HEK293 (cell line): ENCODE data around the gene PTPRN2.

Experiments
- CTCF ChIA-PET: fragments of 350-600 bp; formaldehyde crosslinking; extraction: SDS; loops from one replicate; lab custom pipeline; 2021; ENCODE audit warnings: antibody characterized with exemption; lab: Yijun Ruan, JAX
- POLR2A ChIA-PET: fragments of 300-600 bp; formaldehyde crosslinking; extraction: SDS; loops from one replicate; lab custom pipeline; 2020; ENCODE audit warnings: antibody characterized with exemption, inconsistent platforms; lab: Yijun Ruan, JAX
- H3K27ac ChIP-seq: fragments of 200-500 bp; sonication (Bioruptor generic); 2 replicates; pipeline ENCODE4 v1.5.1; 2014; ENCODE audit warnings: low read depth, low read length, control low read depth, inconsistent platforms; ENCODE audit errors: extremely low read depth
- H3K36me3 ChIP-seq, 2 experiments: fragments of 200-500 bp in 1 of 2; sonication (Bioruptor generic) in 1 of 2; 1 replicate in 1 of 2; 2 replicates in 1 of 2; pipeline ENCODE4 v1.5.1; 2014 to 2017; ENCODE audit warnings: inconsistent platforms in 2 of 2, low read length in 2 of 2; ENCODE audit not compliant: control insufficient read depth in 2 of 2, insufficient read depth in 1 of 2
- H3K4me1 ChIP-seq: fragments of 200-500 bp; sonication (Bioruptor generic); 2 replicates; pipeline ENCODE4 v1.5.1; 2014; ENCODE audit warnings: mild to moderate bottlenecking, low read length, inconsistent platforms; ENCODE audit not compliant: control insufficient read depth, insufficient read depth
- H3K4me3 ChIP-seq: 2 replicates; pipeline ENCODE4 v1.5.1; 2011; ENCODE audit warnings: low read depth, mild to moderate bottlenecking, control low read depth, low read length, moderate library complexity
- H3K9me3 ChIP-seq: fragments of 200-500 bp; sonication (Bioruptor generic); 2 replicates; pipeline ENCODE4 v1.5.1; 2014; ENCODE audit warnings: low read depth, low read length, inconsistent platforms; ENCODE audit not compliant: control insufficient read depth, insufficient read depth
- BCL11A ChIP-seq: fragments of 450-650 bp; formaldehyde crosslinking; IDR thresholded peaks from 2 replicates; pipeline ENCODE4 v1.5.1; 2016; ENCODE audit warnings: low read depth, missing biosample characterization, missing genetic modification characterization
- GLIS2 ChIP-seq: fragments of 450-650 bp; formaldehyde crosslinking; IDR thresholded peaks from 2 replicates; pipeline ENCODE4 v1.5.1; 2016; ENCODE audit warnings: missing biosample characterization, missing genetic modification characterization
- HOXA7 ChIP-seq: sonication (generic); formaldehyde crosslinking; IDR thresholded peaks from 2 replicates; pipeline ENCODE4 v1.8.1; 2022; ENCODE audit warnings: missing genetic modification reagents, borderline replicate concordance
- KLF10 ChIP-seq: fragments of 450-650 bp; IDR thresholded peaks from 2 replicates; pipeline ENCODE4 v1.5.1; 2018; ENCODE audit warnings: missing biosample characterization, mild to moderate bottlenecking, missing genetic modification characterization
- KLF7 ChIP-seq: fragments of 450-650 bp; formaldehyde crosslinking; IDR thresholded peaks from 2 replicates; pipeline ENCODE4 v1.5.1; 2016; ENCODE audit warnings: missing biosample characterization, missing genetic modification characterization, borderline replicate concordance
- OVOL3 ChIP-seq: fragments of 450-650 bp; formaldehyde crosslinking; IDR thresholded peaks from 2 replicates; pipeline ENCODE4 v1.5.1; 2016; ENCODE audit warnings: missing biosample characterization, missing genetic modification characterization
- SP7 ChIP-seq: fragments of 450-650 bp; formaldehyde crosslinking; IDR thresholded peaks from 2 replicates; pipeline ENCODE4 v1.5.1; 2016; ENCODE audit warnings: missing biosample characterization, missing genetic modification characterization
- WT1 ChIP-seq: fragments of 450-650 bp; formaldehyde crosslinking; IDR thresholded peaks from 2 replicates; pipeline ENCODE4 v1.5.1; 2016; ENCODE audit warnings: missing biosample characterization, missing genetic modification characterization
- YY2 ChIP-seq: fragments of 450-650 bp; formaldehyde crosslinking; IDR thresholded peaks from 2 replicates; pipeline ENCODE4 v1.5.1; 2016; ENCODE audit warnings: missing biosample characterization, missing genetic modification characterization
- ZBTB48 ChIP-seq: fragments of 450-650 bp; formaldehyde crosslinking; IDR thresholded peaks from 2 replicates; pipeline ENCODE4 v1.5.1; 2016; ENCODE audit warnings: missing biosample characterization, missing genetic modification characterization
- ZFP41 ChIP-seq: fragments of 450-650 bp; formaldehyde crosslinking; IDR thresholded peaks from 2 replicates; pipeline ENCODE4 v1.5.1; 2016; ENCODE audit warnings: missing biosample characterization, missing genetic modification characterization, borderline replicate concordance
- ZNF112 ChIP-seq: fragments of 450-650 bp; formaldehyde crosslinking; IDR thresholded peaks from 2 replicates; pipeline ENCODE4 v1.5.0; 2017; ENCODE audit warnings: missing biosample characterization, missing genetic modification characterization
- ZNF16 ChIP-seq: fragments of 450-650 bp; formaldehyde crosslinking; IDR thresholded peaks from 2 replicates; pipeline ENCODE4 v1.5.1; 2016; ENCODE audit warnings: low read depth, missing biosample characterization, missing genetic modification characterization
- ZNF239 ChIP-seq: fragments of 450-650 bp; formaldehyde crosslinking; IDR thresholded peaks from 2 replicates; pipeline ENCODE4 v1.5.1; 2016; ENCODE audit warnings: missing biosample characterization, missing genetic modification characterization
- ZNF248 ChIP-seq: fragments of 450-650 bp; formaldehyde crosslinking; IDR thresholded peaks from 2 replicates; pipeline ENCODE4 v1.5.1; 2017; ENCODE audit warnings: missing biosample characterization, missing genetic modification characterization
- ZNF292 ChIP-seq: fragments of 450-650 bp; formaldehyde crosslinking; IDR thresholded peaks from 2 replicates; pipeline ENCODE4 v1.5.1; 2016; ENCODE audit warnings: low read depth, missing biosample characterization, missing genetic modification characterization, borderline replicate concordance
- ZNF416 ChIP-seq: fragments of 450-650 bp; formaldehyde crosslinking; IDR thresholded peaks from 2 replicates; pipeline ENCODE4 v1.5.1; 2016; ENCODE audit warnings: missing biosample characterization, missing genetic modification characterization
- ZNF501 ChIP-seq: fragments of 450-650 bp; formaldehyde crosslinking; IDR thresholded peaks from 2 replicates; pipeline ENCODE4 v1.5.1; 2016; ENCODE audit warnings: missing biosample characterization, missing genetic modification characterization
- ZNF670 ChIP-seq: fragments of 450-650 bp; formaldehyde crosslinking; IDR thresholded peaks from 2 replicates; pipeline ENCODE4 v1.5.1; 2016; ENCODE audit warnings: missing biosample characterization, missing genetic modification characterization, low read depth
- ZNF677 ChIP-seq: fragments of 450-650 bp; IDR thresholded peaks from 2 replicates; pipeline ENCODE4 v1.5.0; 2018; ENCODE audit warnings: missing biosample characterization, mild to moderate bottlenecking, missing genetic modification characterization, moderate library complexity
- ZNF692 ChIP-seq: fragments of 450-650 bp; formaldehyde crosslinking; IDR thresholded peaks from 2 replicates; pipeline ENCODE4 v1.5.1; 2016; ENCODE audit warnings: missing biosample characterization, missing genetic modification characterization
- ZNF707 ChIP-seq: fragments of 450-650 bp; formaldehyde crosslinking; IDR thresholded peaks from 2 replicates; pipeline ENCODE4 v1.5.1; 2016; ENCODE audit warnings: missing biosample characterization, missing genetic modification characterization
- ZNF76 ChIP-seq: fragments of 450-650 bp; formaldehyde crosslinking; IDR thresholded peaks from 2 replicates; pipeline ENCODE4; 2016; ENCODE audit warnings: low read depth, missing biosample characterization, missing genetic modification characterization, borderline replicate concordance
- ZNF768 ChIP-seq: fragments of 450-650 bp; formaldehyde crosslinking; IDR thresholded peaks from 2 replicates; pipeline ENCODE4 v1.5.1; 2018; ENCODE audit warnings: missing biosample characterization, mild to moderate bottlenecking, missing genetic modification characterization
- ZNF776 ChIP-seq: fragments of 450-650 bp; formaldehyde crosslinking; IDR thresholded peaks from 2 replicates; pipeline ENCODE4 v1.5.0; 2017; ENCODE audit warnings: missing biosample characterization, missing genetic modification characterization, borderline replicate concordance
- ZNF785 ChIP-seq: fragments of 450-650 bp; formaldehyde crosslinking; IDR thresholded peaks from 2 replicates; pipeline ENCODE4 v1.5.1; 2016; ENCODE audit warnings: missing biosample characterization, missing genetic modification characterization
- ZNF837 ChIP-seq: fragments of 450-650 bp; formaldehyde crosslinking; IDR thresholded peaks from 2 replicates; pipeline ENCODE4 v1.5.1; 2016; ENCODE audit warnings: missing biosample characterization, missing genetic modification characterization
- ZXDB ChIP-seq: fragments of 450-650 bp; formaldehyde crosslinking; IDR thresholded peaks from 2 replicates; pipeline ENCODE4 v1.5.1; 2016; ENCODE audit warnings: missing biosample characterization, missing genetic modification characterization
- TF ChIP-seq, protein P1 (sequence below): fragments of 450-650 bp; formaldehyde crosslinking; IDR thresholded peaks from 2 replicates; pipeline ENCODE4 v1.5.1; 2016; ENCODE audit warnings: missing biosample characterization, missing genetic modification characterization
- TF ChIP-seq, protein P2 (sequence below): fragments of 450-650 bp; formaldehyde crosslinking; IDR thresholded peaks from 2 replicates; pipeline ENCODE4 v1.5.1; 2016; ENCODE audit warnings: missing biosample characterization, missing genetic modification characterization

The PTPRN2 gene

GRCh38 chr7:157808042-157808441 is 779.6 kb downstream of the PTPRN2 start:
- H3K9me3 ChIP-seq: no peaks in the 10 kb centered on the region
- TF ChIP-seq ZNF112 (tag by site-specific recombination): no peak
- no peak for TF ChIP-seq ZNF670 (tag by site-specific recombination)
- no peak for TF ChIP-seq GLIS2 (tag by site-specific recombination)
- TF ChIP-seq KLF7 (tag by site-specific recombination): no peak
- TF ChIP-seq HOXA7 (CRISPR knock-in tag): no peak
- H3K36me3 ChIP-seq: no peaks in the 10 kb centered on the region
- no peaks in the 10 kb centered on the region for H3K4me1 ChIP-seq
- no peak overlapping the region for H3K27ac ChIP-seq
- CTCF ChIA-PET: interaction anchor here (0.6 kb wide), 1 partner anchor 470 kb away, joined by 3 read pairs; no protein-coding TSS in a partner anchor
- H3K4me3 ChIP-seq: no peak overlapping the region
- POLR2A ChIA-PET: no interaction called here

DNA sequence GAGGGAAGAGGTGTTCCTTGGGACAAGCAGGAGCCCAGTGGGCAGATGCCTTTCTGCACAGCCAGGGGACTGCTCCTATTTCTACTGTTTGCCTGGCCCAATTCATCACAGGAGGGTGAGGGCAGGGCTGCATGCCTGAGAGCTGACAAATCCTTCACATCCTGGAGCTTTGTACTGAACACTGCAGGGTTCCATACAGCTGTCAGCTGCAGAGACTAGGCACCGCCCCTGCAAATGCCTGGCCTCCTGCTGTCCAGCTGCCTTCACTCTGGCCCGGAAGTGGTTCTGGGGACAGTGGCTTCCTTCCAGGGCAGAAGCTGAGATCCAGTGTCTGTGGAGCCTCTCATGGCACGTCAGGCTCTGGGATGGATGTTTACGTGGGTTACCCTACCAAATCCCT is 780.1 kb downstream of the PTPRN2 start:
- no peaks in the 10 kb centered on the region for H3K9me3 ChIP-seq
- no peak overlapping the region for H3K27ac ChIP-seq
- no peaks in the 10 kb centered on the region for H3K36me3 ChIP-seq
- TF ChIP-seq SP7: no peak
- no peak for TF ChIP-seq BCL11A (tag by site-specific recombination)
- TF ChIP-seq OVOL3 (tag by site-specific recombination): no peak
- no peak for TF ChIP-seq ZNF707 (tag by site-specific recombination)
- TF ChIP-seq, protein P1, sequence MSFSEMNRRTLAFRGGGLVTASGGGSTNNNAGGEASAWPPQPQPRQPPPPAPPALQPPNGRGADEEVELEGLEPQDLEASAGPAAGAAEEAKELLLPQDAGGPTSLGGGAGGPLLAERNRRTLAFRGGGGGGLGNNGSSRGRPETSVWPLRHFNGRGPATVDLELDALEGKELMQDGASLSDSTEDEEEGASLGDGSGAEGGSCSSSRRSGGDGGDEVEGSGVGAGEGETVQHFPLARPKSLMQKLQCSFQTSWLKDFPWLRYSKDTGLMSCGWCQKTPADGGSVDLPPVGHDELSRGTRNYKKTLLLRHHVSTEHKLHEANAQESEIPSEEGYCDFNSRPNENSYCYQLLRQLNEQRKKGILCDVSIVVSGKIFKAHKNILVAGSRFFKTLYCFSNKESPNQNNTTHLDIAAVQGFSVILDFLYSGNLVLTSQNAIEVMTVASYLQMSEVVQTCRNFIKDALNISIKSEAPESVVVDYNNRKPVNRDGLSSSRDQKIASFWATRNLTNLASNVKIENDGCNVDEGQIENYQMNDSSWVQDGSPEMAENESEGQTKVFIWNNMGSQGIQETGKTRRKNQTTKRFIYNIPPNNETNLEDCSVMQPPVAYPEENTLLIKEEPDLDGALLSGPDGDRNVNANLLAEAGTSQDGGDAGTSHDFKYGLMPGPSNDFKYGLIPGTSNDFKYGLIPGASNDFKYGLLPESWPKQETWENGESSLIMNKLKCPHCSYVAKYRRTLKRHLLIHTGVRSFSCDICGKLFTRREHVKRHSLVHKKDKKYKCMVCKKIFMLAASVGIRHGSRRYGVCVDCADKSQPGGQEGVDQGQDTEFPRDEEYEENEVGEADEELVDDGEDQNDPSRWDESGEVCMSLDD: no peak
- TF ChIP-seq ZNF416 (tag by site-specific recombination): no peak
- TF ChIP-seq ZNF501: no peak
- no peak for TF ChIP-seq ZNF837
- no peak for TF ChIP-seq WT1 (tag by site-specific recombination)
- TF ChIP-seq ZNF292 (tag by site-specific recombination): no peak
- TF ChIP-seq, all 188 proteins: peak for 0
- POLR2A ChIA-PET: no interaction called here
- CTCF ChIA-PET: interaction anchor here (0.6 kb wide), 1 partner anchor 470 kb away, joined by 3 read pairs; no protein-coding TSS in a partner anchor
- H3K4me3 ChIP-seq: no peak overlapping the region
- no peaks in the 10 kb centered on the region for H3K4me1 ChIP-seq

GRCh38 chr7:157806711-157807110 is 780.9 kb downstream of the PTPRN2 start:
- Histone ChIP-seq H3K4me3 (no peak overlapping the region), H3K9me3 (no peaks in the 10 kb centered on the region), H3K27ac (no peak overlapping the region), H3K36me3 (no peaks in the 10 kb centered on the region), H3K4me1 (no peaks in the 10 kb centered on the region)
- CTCF ChIA-PET: no interaction called here
- POLR2A ChIA-PET: no interaction called here
- TF ChIP-seq ZNF776 (tag by site-specific recombination) (no peak), YY2 (tag by site-specific recombination) (no peak), ZNF248 (no peak), ZBTB48 (tag by site-specific recombination) (no peak), ZNF76 (tag by site-specific recombination) (no peak), ZNF768 (tag by site-specific recombination) (no peak), ZNF677 (tag by site-specific recombination) (no peak), ZNF837 (no peak), ZNF692 (tag by site-specific recombination) (no peak), ZFP41 (tag by site-specific recombination) (no peak), KLF10 (tag by site-specific recombination) (no peak), HOXA7 (CRISPR knock-in tag) (no peak), ZNF239 (tag by site-specific recombination) (no peak), ZNF16 (tag by site-specific recombination) (no peak), ZXDB (tag by site-specific recombination) (no peak), ZNF785 (tag by site-specific recombination) (no peak)
- TF ChIP-seq, protein P2, sequence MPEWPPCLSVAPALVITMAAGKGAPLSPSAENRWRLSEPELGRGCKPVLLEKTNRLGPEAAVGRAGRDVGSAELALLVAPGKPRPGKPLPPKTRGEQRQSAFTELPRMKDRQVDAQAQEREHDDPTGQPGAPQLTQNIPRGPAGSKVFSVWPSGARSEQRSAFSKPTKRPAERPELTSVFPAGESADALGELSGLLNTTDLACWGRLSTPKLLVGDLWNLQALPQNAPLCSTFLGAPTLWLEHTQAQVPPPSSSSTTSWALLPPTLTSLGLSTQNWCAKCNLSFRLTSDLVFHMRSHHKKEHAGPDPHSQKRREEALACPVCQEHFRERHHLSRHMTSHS (tag by site-specific recombination): no peak
